Stimulated activated CD4-positive, alpha-beta T cell treated with anti-CD3 and anti-CD28 coated beads, Interleukin-1b, Interleukin-23, amount 100 ng/mL, for 48 hours (primary cell): ENCODE results near the gene TNFAIP8.

Experiments
- DNase-seq: peaks from one replicate; pipeline ENCODE4 v3.0.0-alpha.2; 2020

TNFAIP8 gene

GRCh38 chr5:119353213-119353612 is 2.6 kb upstream of the TNFAIP8 start:
- no peak for DNase-seq

GRCh38 chr5:119353686-119354366 is 2.0 kb upstream of the TNFAIP8 start:
- DNase-seq, result no peak

GRCh38 chr5:119354537-119355243 is 1.1 kb upstream of the TNFAIP8 start:
- DNase-seq, result no peak

GRCh38 chr5:119355244-119355638 is 578 bp upstream of the TNFAIP8 start:
- peak; percentile 57 for DNase-seq

- DNase-seq, result no peak
These were observed 881 bp downstream of the TNFAIP8 start for GRCh38 chr5:119356612-119357188.

- no peak for DNase-seq
These were observed 1.5 kb downstream of the TNFAIP8 start for GRCh38 chr5:119357270-119357669.

- no peak for DNase-seq
These were observed 2.1 kb downstream of the TNFAIP8 start for GRCh38 chr5:119357808-119358529.

GRCh38 chr5:119358530-119358900 is 2.7 kb downstream of the TNFAIP8 start:
- DNase-seq, result no peak

GRCh38 chr5:119358901-119359603 is 3.2 kb downstream of the TNFAIP8 start:
- no peak for DNase-seq

- no peak for DNase-seq
These were observed 4.1 kb downstream of the TNFAIP8 start for GRCh38 chr5:119359737-119360413.

GRCh38 chr5:119360905-119361593 is 5.2 kb downstream of the TNFAIP8 start:
- no peak for DNase-seq

GRCh38 chr5:119361594-119362125 is 5.8 kb downstream of the TNFAIP8 start:
- DNase-seq, result no peak

- DNase-seq, result no peak
These were observed 6.9 kb downstream of the TNFAIP8 start for GRCh38 chr5:119362714-119363113.

GRCh38 chr5:119363271-119363670 is 7.5 kb downstream of the TNFAIP8 start:
- DNase-seq, result no peak

- DNase-seq, result no peak
These were observed 8.1 kb downstream of the TNFAIP8 start for GRCh38 chr5:119363936-119364335.

GRCh38 chr5:119365847-119366539 is 10.2 kb downstream of the TNFAIP8 start:
- no peak for DNase-seq

GRCh38 chr5:119366540-119366881 is 10.7 kb downstream of the TNFAIP8 start:
- no peak for DNase-seq

- no peak for DNase-seq
These were observed 11.9 kb downstream of the TNFAIP8 start for GRCh38 chr5:119367502-119368237.

GRCh38 chr5:119368238-119368630 is 12.4 kb downstream of the TNFAIP8 start:
- peak; percentile 40 for DNase-seq

- DNase-seq, result no peak
These were observed 14.7 kb downstream of the TNFAIP8 start for GRCh38 chr5:119370486-119370885.
